HEK293 (cell line): Measurements from ENCODE around the gene HCN4.

Experiments used
- BCL11B ChIP-seq: fragments of 450-650 bp; formaldehyde crosslinking; IDR thresholded peaks from 2 replicates; pipeline ENCODE4 v1.5.1; 2016; ENCODE audit warnings: low read depth, missing biosample characterization, missing genetic modification characterization
- ELK4 ChIP-seq: IDR thresholded peaks from 2 replicates; pipeline ENCODE4 v1.6.1; 2011; ENCODE audit warnings: mild to moderate bottlenecking, low read depth, low read length, borderline replicate concordance
- KLF8 ChIP-seq: fragments of 450-650 bp; formaldehyde crosslinking; IDR thresholded peaks from 2 replicates; pipeline ENCODE4 v1.5.1; 2016; ENCODE audit warnings: missing biosample characterization, missing genetic modification characterization
- PRDM10 ChIP-seq: fragments of 450-650 bp; formaldehyde crosslinking; IDR thresholded peaks from 2 replicates; pipeline ENCODE4 v1.5.1; 2016; ENCODE audit warnings: missing biosample characterization, missing genetic modification characterization
- SP2 ChIP-seq: fragments of 450-650 bp; formaldehyde crosslinking; IDR thresholded peaks from 2 replicates; pipeline ENCODE4 v1.5.1; 2016; ENCODE audit warnings: missing biosample characterization, missing genetic modification characterization
- ZBTB17 ChIP-seq: fragments of 450-650 bp; formaldehyde crosslinking; IDR thresholded peaks from 2 replicates; pipeline ENCODE4 v1.5.1; 2016; ENCODE audit warnings: missing biosample characterization, missing genetic modification characterization
- ZNF23 ChIP-seq: fragments of 450-650 bp; formaldehyde crosslinking; IDR thresholded peaks from 2 replicates; pipeline ENCODE4 v1.5.1; 2016; ENCODE audit warnings: missing biosample characterization, missing genetic modification characterization, borderline replicate concordance
- ZNF239 ChIP-seq: fragments of 450-650 bp; formaldehyde crosslinking; IDR thresholded peaks from 2 replicates; pipeline ENCODE4 v1.5.1; 2016; ENCODE audit warnings: missing biosample characterization, missing genetic modification characterization
- ZNF324 ChIP-seq: fragments of 450-650 bp; formaldehyde crosslinking; IDR thresholded peaks from 2 replicates; pipeline ENCODE4 v1.5.1; 2016; ENCODE audit warnings: missing biosample characterization, missing genetic modification characterization
- ZNF776 ChIP-seq: fragments of 450-650 bp; formaldehyde crosslinking; IDR thresholded peaks from 2 replicates; pipeline ENCODE4 v1.5.0; 2017; ENCODE audit warnings: missing biosample characterization, missing genetic modification characterization, borderline replicate concordance
- ZNF777 ChIP-seq: fragments of 450-650 bp; formaldehyde crosslinking; IDR thresholded peaks from 2 replicates; pipeline ENCODE4 v1.5.1; 2017; ENCODE audit warnings: missing biosample characterization, missing genetic modification characterization, borderline replicate concordance
- TF ChIP-seq, protein P1 (sequence below): fragments of 450-650 bp; formaldehyde crosslinking; IDR thresholded peaks from 2 replicates; pipeline ENCODE4 v1.5.1; 2016; ENCODE audit warnings: missing biosample characterization, missing genetic modification characterization
- TF ChIP-seq, protein P2 (sequence below): sonication (generic); formaldehyde crosslinking; IDR thresholded peaks from 2 replicates; pipeline ENCODE4 v1.8.1; 2022; ENCODE audit warnings: mild to moderate bottlenecking, moderate library complexity, missing genetic modification reagents

DNA sequence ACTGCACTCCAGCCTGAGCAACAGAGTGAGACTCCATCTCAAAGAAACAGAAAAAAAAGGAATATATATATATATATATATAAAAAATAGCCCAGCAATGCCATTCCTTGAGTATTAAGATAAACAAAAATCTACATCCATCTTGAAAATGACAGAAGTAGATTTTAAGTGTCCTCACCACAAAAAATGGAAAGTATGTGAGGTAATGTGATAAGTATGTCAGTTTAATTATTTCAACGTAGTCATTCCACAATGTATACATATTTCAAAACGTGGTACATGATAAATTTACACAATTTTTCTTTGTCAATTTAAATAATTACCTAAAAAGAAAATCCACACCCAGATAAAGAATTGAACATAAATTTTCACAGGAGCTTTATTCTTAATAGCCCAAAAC lies 54.9 kb downstream of the HCN4 start:
- TF ChIP-seq PRDM10 (tag by site-specific recombination), result no peak
- TF ChIP-seq BCL11B (tag by site-specific recombination), result no peak
- no peak for TF ChIP-seq ZNF239 (tag by site-specific recombination)
- TF ChIP-seq, protein P1, sequence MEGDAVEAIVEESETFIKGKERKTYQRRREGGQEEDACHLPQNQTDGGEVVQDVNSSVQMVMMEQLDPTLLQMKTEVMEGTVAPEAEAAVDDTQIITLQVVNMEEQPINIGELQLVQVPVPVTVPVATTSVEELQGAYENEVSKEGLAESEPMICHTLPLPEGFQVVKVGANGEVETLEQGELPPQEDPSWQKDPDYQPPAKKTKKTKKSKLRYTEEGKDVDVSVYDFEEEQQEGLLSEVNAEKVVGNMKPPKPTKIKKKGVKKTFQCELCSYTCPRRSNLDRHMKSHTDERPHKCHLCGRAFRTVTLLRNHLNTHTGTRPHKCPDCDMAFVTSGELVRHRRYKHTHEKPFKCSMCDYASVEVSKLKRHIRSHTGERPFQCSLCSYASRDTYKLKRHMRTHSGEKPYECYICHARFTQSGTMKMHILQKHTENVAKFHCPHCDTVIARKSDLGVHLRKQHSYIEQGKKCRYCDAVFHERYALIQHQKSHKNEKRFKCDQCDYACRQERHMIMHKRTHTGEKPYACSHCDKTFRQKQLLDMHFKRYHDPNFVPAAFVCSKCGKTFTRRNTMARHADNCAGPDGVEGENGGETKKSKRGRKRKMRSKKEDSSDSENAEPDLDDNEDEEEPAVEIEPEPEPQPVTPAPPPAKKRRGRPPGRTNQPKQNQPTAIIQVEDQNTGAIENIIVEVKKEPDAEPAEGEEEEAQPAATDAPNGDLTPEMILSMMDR (tag by site-specific recombination), result no peak
- TF ChIP-seq, protein P2, sequence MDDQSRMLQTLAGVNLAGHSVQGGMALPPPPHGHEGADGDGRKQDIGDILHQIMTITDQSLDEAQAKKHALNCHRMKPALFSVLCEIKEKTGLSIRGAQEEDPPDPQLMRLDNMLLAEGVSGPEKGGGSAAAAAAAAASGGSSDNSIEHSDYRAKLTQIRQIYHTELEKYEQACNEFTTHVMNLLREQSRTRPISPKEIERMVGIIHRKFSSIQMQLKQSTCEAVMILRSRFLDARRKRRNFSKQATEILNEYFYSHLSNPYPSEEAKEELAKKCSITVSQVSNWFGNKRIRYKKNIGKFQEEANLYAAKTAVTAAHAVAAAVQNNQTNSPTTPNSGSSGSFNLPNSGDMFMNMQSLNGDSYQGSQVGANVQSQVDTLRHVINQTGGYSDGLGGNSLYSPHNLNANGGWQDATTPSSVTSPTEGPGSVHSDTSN, result no peak
- TF ChIP-seq ZNF776 (tag by site-specific recombination), result no peak
- TF ChIP-seq SP2 (tag by site-specific recombination), result no peak
- TF ChIP-seq KLF8, result no peak
- no peak for TF ChIP-seq ZBTB17 (tag by site-specific recombination)
- TF ChIP-seq ZNF324 (tag by site-specific recombination), result no peak
- TF ChIP-seq ZNF23 (tag by site-specific recombination), result no peak
- no peak for TF ChIP-seq ZNF777 (tag by site-specific recombination)
- no peak for TF ChIP-seq ELK4
